BJ (cell line): ENCODE measurements around the gene FZD4. TPM values are rescaled to one million over a fixed set of nuclear protein-coding genes. Genes with fewer than 3 reads are reported as not detected.
A peak's percentile ranks its signal among the peaks of the same experiment; 100 is the strongest.
"Not testable (repeated sequence)": the region's sequence is repeated elsewhere in the genome, so short reads cannot be mapped to it uniquely, and the experiment has no call there.

Experiments
- CTCF ChIA-PET: fragments of 350-600 bp; formaldehyde crosslinking; extraction: SDS; loops from one replicate; lab custom pipeline; 2021; ENCODE audit warnings: antibody characterized with exemption, inconsistent platforms; lab: Yijun Ruan, JAX
- POLR2A ChIA-PET: fragments of 300-600 bp; sonication (Branson Sonifier 250); formaldehyde crosslinking; extraction: SDS; loops from one replicate; lab custom pipeline; 2021; ENCODE audit warnings: antibody characterized with exemption; lab: Charles Lee
- DNase-seq: peaks from one replicate; pipeline ENCODE4 v3.0.0-alpha.2; 2011; ENCODE audit warnings: low read depth
- H3K27me3 ChIP-seq: 2 replicates; pipeline ENCODE4 v1.6.0; 2011; ENCODE audit warnings: low read length; ENCODE audit not compliant: control insufficient read depth, insufficient read depth
- H3K36me3 ChIP-seq: 2 replicates; pipeline ENCODE4 v1.5.1; 2011; ENCODE audit warnings: low read length; ENCODE audit not compliant: control insufficient read depth, insufficient read depth
- H3K4me3 ChIP-seq: 2 replicates; pipeline ENCODE4 v1.5.1; 2011; ENCODE audit warnings: low read depth, mild to moderate bottlenecking, control low read depth, low read length
- CTCF ChIP-seq: IDR thresholded peaks from 2 replicates; pipeline ENCODE4 v1.5.1; 2011; ENCODE audit warnings: low read depth, mild to moderate bottlenecking, control low read depth, inconsistent platforms, low read length, moderate library complexity; ENCODE audit not compliant: insufficient read depth
- polyA plus RNA-seq: library from polyadenylated mRNA; depleted of rRNA; stranded (reverse); fragments of >200 nt; gene quantifications from 2 replicates; pipeline ENCODE4 v1.2.3, GENCODE V29; 2011

FZD4 gene
- polyA plus RNA-seq, 1 experiment: 12.4 TPM

- no peaks in the 10 kb centered on the region for H3K27me3 ChIP-seq
- no peak for DNase-seq
- TF ChIP-seq CTCF: no peak
- no peaks in the 10 kb centered on the region for H3K36me3 ChIP-seq
- ChIA-PET POLR2A (interaction anchor here (0.6 kb wide), 1 partner anchor 42 kb away, joined by 4 read pairs; no protein-coding TSS in a partner anchor), CTCF (interaction anchor here (0.7 to 1.4 kb wide), 4 partner anchors 58 to 305 kb away, joined by 3 to 6 read pairs (median 4); no protein-coding TSS in a partner anchor)
- no peak overlapping the region for H3K4me3 ChIP-seq
These were observed 41.9 kb upstream of the FZD4 start for GRCh38 chr11:86996953-86997570.

- ChIA-PET POLR2A (no interaction called here), CTCF (interaction anchor here (1.0 to 1.4 kb wide), 3 partner anchors 9 to 12 kb away, joined by 3 to 6 read pairs (median 4); no protein-coding TSS in a partner anchor)
- TF ChIP-seq CTCF: no peak
- Histone ChIP-seq H3K4me3 (no peak overlapping the region), H3K27me3 (no peaks in the 10 kb centered on the region), H3K36me3 (no peaks in the 10 kb centered on the region)
- DNase-seq: no peak
These were observed 37.8 kb upstream of the FZD4 start for GRCh38 chr11:86993031-86993430.

- POLR2A ChIA-PET, H3K36me3 ChIP-seq, DNase-seq, H3K27me3 ChIP-seq, H3K4me3 ChIP-seq: not testable (repeated sequence)
- CTCF ChIA-PET: interaction anchor here (1.2 kb wide), 1 partner anchor 11 kb away, joined by 3 read pairs; no protein-coding TSS in a partner anchor
These were observed 37.1 kb upstream of the FZD4 start for GRCh38 chr11:86992340-86992739.

- TF ChIP-seq CTCF: no peak
- CTCF ChIA-PET: interaction anchor here (1.1 to 1.2 kb wide), 2 partner anchors 12 to 310 kb away, joined by 3 to 4 read pairs; no protein-coding TSS in a partner anchor
- Histone ChIP-seq H3K36me3 (no peaks in the 10 kb centered on the region), H3K4me3 (no peak overlapping the region), H3K27me3 (no peaks in the 10 kb centered on the region)
- DNase-seq: no peak
- POLR2A ChIA-PET: no interaction called here
These were observed 36.1 kb upstream of the FZD4 start for GRCh38 chr11:86991341-86991740.

- CTCF ChIA-PET: interaction anchor here (1.1 kb wide), 1 partner anchor 310 kb away, joined by 4 read pairs; no protein-coding TSS in a partner anchor
- DNase-seq: peak; percentile 39
These were observed 35.3 kb upstream of the FZD4 start for GRCh38 chr11:86990515-86990914.

More at GRCh38 chr11:86990515-86990914, 35.3 kb upstream of the FZD4 start:
- Histone ChIP-seq H3K4me3 (no peak overlapping the region), H3K27me3 (no peaks in the 10 kb centered on the region), H3K36me3 (no peaks in the 10 kb centered on the region)
- POLR2A ChIA-PET: interaction anchor here (0.6 kb wide), 1 partner anchor 10 kb away, joined by 4 read pairs; no protein-coding TSS in a partner anchor
- TF ChIP-seq CTCF: no peak
